DND-41 (cell line): Measurements from ENCODE around the gene PANX2.

Source experiments
- CTCF ChIP-seq: IDR thresholded peaks from 2 replicates; pipeline ENCODE4 v1.5.1; 2012; ENCODE audit warnings: borderline replicate concordance, low read length, moderate library complexity, mild to moderate bottlenecking; ENCODE audit not compliant: poor library complexity, severe bottlenecking; ENCODE audit errors: extremely low read depth
- EZH2 ChIP-seq: IDR thresholded peaks from 3 replicates; pipeline ENCODE4 v1.6.1; 2012; ENCODE audit warnings: borderline replicate concordance, low read depth, mild to moderate bottlenecking, moderate library complexity, low read length, inconsistent platforms; ENCODE audit not compliant: severe bottlenecking

GRCh38 chr22:50146439-50147238, 23.9 kb upstream of the PANX2 start:
- TF ChIP-seq CTCF (no peak), EZH2 (no peak)
